Muscle of leg (tissue), 11 donors: ENCODE data around the gene CGNL1. TPM values are rescaled to one million over a fixed set of nuclear protein-coding genes. Genes with fewer than 3 reads are reported as not detected.

Experiments used
- DNase-seq: peaks from one replicate; pipeline ENCODE4 v3.0.0; 2013
- H3K27ac ChIP-seq: one replicate; pipeline ENCODE4 v1.5.1; 2013; ENCODE audit warnings: mild to moderate bottlenecking, low read length, control low read depth
- H3K27me3 ChIP-seq: one replicate; pipeline ENCODE4 v1.6.1; 2013; ENCODE audit warnings: low read length; ENCODE audit not compliant: control insufficient read depth, insufficient read depth
- H3K36me3 ChIP-seq: one replicate; pipeline ENCODE4 v1.6.1; 2013; ENCODE audit warnings: low read length; ENCODE audit not compliant: control insufficient read depth, insufficient read depth
- H3K4me1 ChIP-seq: one replicate; pipeline ENCODE4 v1.6.1; 2013; ENCODE audit warnings: low read length; ENCODE audit not compliant: control insufficient read depth, insufficient read depth
- H3K4me3 ChIP-seq: one replicate; pipeline ENCODE4 v1.5.1; 2013; ENCODE audit warnings: low read length, control low read depth
- H3K9me3 ChIP-seq: replicated peaks from 2 replicates; pipeline ENCODE4 v1.6.1; 2013; ENCODE audit warnings: low read depth, low read length; ENCODE audit not compliant: control insufficient read depth
- WGBS: methylation state at CpG from one replicate; pipeline ENCODE4 v1.1.5; 2013; ENCODE audit warnings: missing lambda C conversion rate; ENCODE audit not compliant: insufficient coverage; 5-methylcytosine and 5-hydroxymethylcytosine counted together
- polyA plus RNA-seq, 8 donors: library from polyadenylated mRNA; unstranded; fragments of 120-200 nt; gene quantifications; one replicate each; pipeline versions ENCODE4 v1.2.1 to v1.2.3, GENCODE V29; 2013; ENCODE audit warnings: inconsistent platforms in 1 of 8, low replicate concordance in 1 of 8; ENCODE audit not compliant: insufficient read length in 8 of 8, insufficient read depth in 1 of 8
- total RNA-seq: library from RNA; stranded (reverse); fragments of 120-200 nt; gene quantifications from one replicate; pipeline ENCODE4 v1.2.4, GENCODE V29; 2013

The CGNL1 gene
- total and polyA plus RNA-seq, 9 donors = 6.3 to 13.7 (median 9.5) TPM

GRCh38 chr15:57486833-57487232 lies 110.5 kb downstream of the CGNL1 start:
- H3K9me3 ChIP-seq = no peaks in the 10 kb centered on the region
- no peak overlapping the region for H3K4me3 ChIP-seq
- H3K4me1 ChIP-seq = no peaks in the 10 kb centered on the region
- no peak overlapping the region for H3K27ac ChIP-seq
- H3K36me3 ChIP-seq = no peaks in the 10 kb centered on the region
- H3K27me3 ChIP-seq = no peaks in the 10 kb centered on the region
- DNase-seq = no peak

GRCh38 chr15:57489122-57489521 lies 112.8 kb downstream of the CGNL1 start:
- H3K36me3 ChIP-seq = no peaks in the 10 kb centered on the region
- no peak overlapping the region for H3K4me3 ChIP-seq
- H3K4me1 ChIP-seq = no peaks in the 10 kb centered on the region
- no peaks in the 10 kb centered on the region for H3K9me3 ChIP-seq
- H3K27me3 ChIP-seq = no peaks in the 10 kb centered on the region
- DNase-seq = no peak
- no peak overlapping the region for H3K27ac ChIP-seq

GRCh38 chr15:57493351-57493750 lies 117.0 kb downstream of the CGNL1 start:
- WGBS = no CpG with 5 or more reads among the region's 4 CpGs
- Histone ChIP-seq H3K4me1 (peaks cover 5% of the 10 kb centered on the region), H3K36me3 (no peaks in the 10 kb centered on the region), H3K27me3 (no peaks in the 10 kb centered on the region), H3K27ac (no peak overlapping the region), H3K9me3 (no peaks in the 10 kb centered on the region), H3K4me3 (no peak overlapping the region)
- DNase-seq = no peak

- Histone ChIP-seq H3K9me3 (no peaks in the 10 kb centered on the region), H3K36me3 (no peaks in the 10 kb centered on the region), H3K4me1 (peaks cover 5% of the 10 kb centered on the region), H3K27ac (no peak overlapping the region), H3K4me3 (no peak overlapping the region), H3K27me3 (no peaks in the 10 kb centered on the region)
- WGBS = 10% methylated on average over 3 of the region's 4 CpGs
- peak; percentile 92 for DNase-seq
Observed at GRCh38 chr15:57494581-57494980, 118.3 kb downstream of the CGNL1 start.

GRCh38 chr15:57495041-57495440 lies 118.7 kb downstream of the CGNL1 start:
- H3K4me1 ChIP-seq = peaks cover 5% of the 10 kb centered on the region
- DNase-seq = peak; percentile 47
- WGBS = no CpG with 5 or more reads among the region's 2 CpGs
- no peaks in the 10 kb centered on the region for H3K36me3 ChIP-seq
- H3K27me3 ChIP-seq = no peaks in the 10 kb centered on the region
- no peak overlapping the region for H3K4me3 ChIP-seq
- H3K27ac ChIP-seq = peak overlapping the region; percentile 25
- H3K9me3 ChIP-seq = no peaks in the 10 kb centered on the region

- no CpG with 5 or more reads among the region's 2 CpGs for WGBS
- Histone ChIP-seq H3K27me3 (no peaks in the 10 kb centered on the region), H3K4me3 (no peak overlapping the region), H3K36me3 (no peaks in the 10 kb centered on the region), H3K9me3 (no peaks in the 10 kb centered on the region), H3K27ac (peak overlapping the region; percentile 52), H3K4me1 (peaks cover 5% of the 10 kb centered on the region)
- peak; percentile 67 for DNase-seq
Observed at GRCh38 chr15:57495554-57496165, 119.4 kb downstream of the CGNL1 start.

GRCh38 chr15:57496594-57496945 lies 120.3 kb downstream of the CGNL1 start:
- H3K27me3 ChIP-seq = no peaks in the 10 kb centered on the region
- no peaks in the 10 kb centered on the region for H3K36me3 ChIP-seq
- no peak overlapping the region for H3K4me3 ChIP-seq
- no peak for DNase-seq
- H3K9me3 ChIP-seq = no peaks in the 10 kb centered on the region
- no peak overlapping the region for H3K27ac ChIP-seq
- peaks cover 5% of the 10 kb centered on the region for H3K4me1 ChIP-seq
- 100% methylated on average over 1 of the region's 1 CpG for WGBS

- no peaks in the 10 kb centered on the region for H3K27me3 ChIP-seq
- H3K27ac ChIP-seq = no peak overlapping the region
- 75% methylated on average over 7 of the region's 15 CpGs for WGBS
- H3K4me3 ChIP-seq = no peak overlapping the region
- H3K36me3 ChIP-seq = no peaks in the 10 kb centered on the region
- H3K9me3 ChIP-seq = no peaks in the 10 kb centered on the region
- DNase-seq = no peak
- peaks cover 5% of the 10 kb centered on the region for H3K4me1 ChIP-seq
Observed at GRCh38 chr15:57496946-57497869, 120.9 kb downstream of the CGNL1 start.

- no peak for DNase-seq
- no peak overlapping the region for H3K4me3 ChIP-seq
- H3K27ac ChIP-seq = no peak overlapping the region
- H3K27me3 ChIP-seq = no peaks in the 10 kb centered on the region
- H3K9me3 ChIP-seq = no peaks in the 10 kb centered on the region
- WGBS = 68% methylated on average over 9 of the region's 10 CpGs
- peaks cover 2% of the 10 kb centered on the region for H3K4me1 ChIP-seq
- H3K36me3 ChIP-seq = no peaks in the 10 kb centered on the region
Observed at GRCh38 chr15:57500256-57500655, 124.0 kb downstream of the CGNL1 start.

- DNase-seq = no peak
- Histone ChIP-seq H3K27me3 (no peaks in the 10 kb centered on the region), H3K36me3 (no peaks in the 10 kb centered on the region), H3K27ac (no peak overlapping the region), H3K9me3 (no peaks in the 10 kb centered on the region), H3K4me1 (peaks cover 2% of the 10 kb centered on the region), H3K4me3 (no peak overlapping the region)
- 94% methylated on average over 4 of the region's 6 CpGs for WGBS
Observed at GRCh38 chr15:57500979-57501576, 124.8 kb downstream of the CGNL1 start.
